Testis (tissue), 2 donors: ENCODE results near the gene JAM2.

ENCODE experiments used
- POLR2A ChIP-seq: fragments of 450-650 bp; IDR thresholded peaks from one replicate; pipeline ENCODE4 v1.6.1; 2017; ENCODE audit warnings: antibody characterized with exemption, mild to moderate bottlenecking, moderate library complexity
- TF ChIP-seq, protein P1 (sequence below), 3 experiments: fragments of 450-650 bp in 2 of 3; fragments of 200-600 bp in 1 of 3; sonication (generic) in 1 of 3; IDR thresholded peaks; one replicate each; pipeline ENCODE4 v1.5.1; 2016 to 2019; ENCODE audit warnings: antibody characterized with exemption in 3 of 3, mild to moderate bottlenecking in 2 of 3, moderate library complexity in 1 of 3

DNA sequence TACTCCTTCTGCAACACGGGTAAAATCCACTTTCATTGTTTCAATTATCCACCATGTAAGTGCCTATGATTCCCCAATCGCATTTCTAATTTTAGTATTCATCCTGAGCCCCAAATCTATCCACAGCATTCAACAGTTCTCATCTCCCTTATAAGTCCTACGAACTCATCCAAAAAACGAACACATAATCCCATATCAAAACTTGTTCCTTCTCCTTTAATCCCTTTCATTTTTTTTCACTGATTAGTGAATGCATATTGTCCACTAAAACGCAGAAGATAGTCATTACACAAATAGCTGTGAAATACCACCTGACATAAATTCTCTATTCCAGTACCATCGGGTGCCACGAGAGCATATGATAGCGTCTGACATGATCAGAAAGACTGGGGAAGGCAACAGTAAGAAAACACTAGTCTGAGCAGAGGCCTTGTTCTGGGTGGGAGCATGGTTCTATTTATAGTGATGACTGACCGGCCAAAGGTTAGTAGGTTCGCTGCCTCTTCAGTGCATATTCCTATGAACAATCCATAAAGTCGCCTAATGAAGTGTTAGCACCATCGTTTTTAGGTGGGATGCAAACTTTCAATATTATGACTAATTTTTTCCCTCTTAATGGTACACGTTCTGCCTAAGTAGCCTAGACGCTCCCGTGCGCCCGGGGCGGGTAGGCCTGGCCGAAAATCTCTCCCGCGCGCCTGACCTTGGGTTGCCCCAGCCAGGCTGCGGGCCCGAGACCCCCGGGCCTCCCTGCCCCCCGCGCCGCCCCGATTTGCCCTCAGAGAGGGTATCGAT, 95.0 kb downstream of the JAM2 start:
- no peak for TF ChIP-seq POLR2A
- TF ChIP-seq, protein P1, sequence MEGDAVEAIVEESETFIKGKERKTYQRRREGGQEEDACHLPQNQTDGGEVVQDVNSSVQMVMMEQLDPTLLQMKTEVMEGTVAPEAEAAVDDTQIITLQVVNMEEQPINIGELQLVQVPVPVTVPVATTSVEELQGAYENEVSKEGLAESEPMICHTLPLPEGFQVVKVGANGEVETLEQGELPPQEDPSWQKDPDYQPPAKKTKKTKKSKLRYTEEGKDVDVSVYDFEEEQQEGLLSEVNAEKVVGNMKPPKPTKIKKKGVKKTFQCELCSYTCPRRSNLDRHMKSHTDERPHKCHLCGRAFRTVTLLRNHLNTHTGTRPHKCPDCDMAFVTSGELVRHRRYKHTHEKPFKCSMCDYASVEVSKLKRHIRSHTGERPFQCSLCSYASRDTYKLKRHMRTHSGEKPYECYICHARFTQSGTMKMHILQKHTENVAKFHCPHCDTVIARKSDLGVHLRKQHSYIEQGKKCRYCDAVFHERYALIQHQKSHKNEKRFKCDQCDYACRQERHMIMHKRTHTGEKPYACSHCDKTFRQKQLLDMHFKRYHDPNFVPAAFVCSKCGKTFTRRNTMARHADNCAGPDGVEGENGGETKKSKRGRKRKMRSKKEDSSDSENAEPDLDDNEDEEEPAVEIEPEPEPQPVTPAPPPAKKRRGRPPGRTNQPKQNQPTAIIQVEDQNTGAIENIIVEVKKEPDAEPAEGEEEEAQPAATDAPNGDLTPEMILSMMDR (IDR thresholded peaks at IDR 0.05): no peak
